H1 (cell line): ENCODE measurements around the gene GLIS2. TPM values are rescaled to one million over a fixed set of nuclear protein-coding genes. Genes with fewer than 3 reads are reported as not detected.

Experiments used
- BCL11A ChIP-seq, 2 experiments: IDR thresholded peaks; one replicate each; pipeline ENCODE4 v1.6.1; 2011; ENCODE audit warnings: low read depth in 2 of 2, low read length in 2 of 2, mild to moderate bottlenecking in 2 of 2
- BRCA1 ChIP-seq: IDR thresholded peaks from 2 replicates; pipeline ENCODE4 v1.6.1; 2012; ENCODE audit warnings: low read depth, low read length, improper control_type of control experiment
- CHD2 ChIP-seq: IDR thresholded peaks from 2 replicates; pipeline ENCODE4 v1.6.1; 2012; ENCODE audit warnings: low read length, improper control_type of control experiment
- EGR1 ChIP-seq: IDR thresholded peaks from 2 replicates; pipeline ENCODE4 v1.6.1; 2011; ENCODE audit warnings: low read depth, low read length, borderline replicate concordance
- SIRT6 ChIP-seq: IDR thresholded peaks from one replicate; pipeline ENCODE4 v1.7.1; 2012; ENCODE audit warnings: low read length, inconsistent platforms
- SIX5 ChIP-seq: IDR thresholded peaks from 2 replicates; pipeline ENCODE4 v1.6.1; 2011; ENCODE audit warnings: mild to moderate bottlenecking, low read depth, low read length
- SP4 ChIP-seq: IDR thresholded peaks from 2 replicates; pipeline ENCODE4 v1.6.1; 2012; ENCODE audit warnings: low read length, inconsistent platforms
- ZNF274 ChIP-seq: IDR thresholded peaks from 2 replicates; pipeline ENCODE4 v1.7.0; 2012; ENCODE audit warnings: low read length, borderline replicate concordance; ENCODE audit errors: extremely low read depth
- polyA plus RNA-seq, 7 experiments: library from polyadenylated mRNA; depleted of rRNA in 3 of 7; stranded (reverse) in 5 of 7; unstranded in 2 of 7; fragments of >200 nt in 5 of 7; fragments of 200-250 nt in 2 of 7; gene quantifications; 1 replicate in 5 of 7; 2 replicates in 1 of 7; 4 replicates in 1 of 7; pipeline versions ENCODE4 v1.2.1 to v1.2.3, GENCODE V29; 2011 to 2013; ENCODE audit warnings: missing spikeins in 2 of 7, mixed read lengths in 2 of 7
- total RNA-seq: library from RNA; stranded (reverse); fragmentation: NEBNext Ultra II Directional; extraction: Animal tissue kit (Norgen Biotek cat#: 25700); gene quantifications from 2 replicates; pipeline ENCODE4 v1.2.1, GENCODE V29; 2021
- TF ChIP-seq, protein P1 (sequence below): fragments of 300-600 bp; sonication (generic); IDR thresholded peaks from 2 replicates; pipeline ENCODE4 v1.7.1; 2012; ENCODE audit warnings: low read length, moderate library complexity, mild to moderate bottlenecking, inconsistent platforms; ENCODE audit not compliant: insufficient replicate concordance
- TF ChIP-seq, protein P2 (sequence below): IDR thresholded peaks from 2 replicates; pipeline ENCODE4 v1.6.1; 2012; ENCODE audit warnings: inconsistent platforms

The GLIS2 gene
- total and polyA plus RNA-seq, 2 of the 8 experiments (the other 6 are each of a cell fraction or from before 2014, with no cell fraction given): 4.3 to 17.4 TPM

DNA sequence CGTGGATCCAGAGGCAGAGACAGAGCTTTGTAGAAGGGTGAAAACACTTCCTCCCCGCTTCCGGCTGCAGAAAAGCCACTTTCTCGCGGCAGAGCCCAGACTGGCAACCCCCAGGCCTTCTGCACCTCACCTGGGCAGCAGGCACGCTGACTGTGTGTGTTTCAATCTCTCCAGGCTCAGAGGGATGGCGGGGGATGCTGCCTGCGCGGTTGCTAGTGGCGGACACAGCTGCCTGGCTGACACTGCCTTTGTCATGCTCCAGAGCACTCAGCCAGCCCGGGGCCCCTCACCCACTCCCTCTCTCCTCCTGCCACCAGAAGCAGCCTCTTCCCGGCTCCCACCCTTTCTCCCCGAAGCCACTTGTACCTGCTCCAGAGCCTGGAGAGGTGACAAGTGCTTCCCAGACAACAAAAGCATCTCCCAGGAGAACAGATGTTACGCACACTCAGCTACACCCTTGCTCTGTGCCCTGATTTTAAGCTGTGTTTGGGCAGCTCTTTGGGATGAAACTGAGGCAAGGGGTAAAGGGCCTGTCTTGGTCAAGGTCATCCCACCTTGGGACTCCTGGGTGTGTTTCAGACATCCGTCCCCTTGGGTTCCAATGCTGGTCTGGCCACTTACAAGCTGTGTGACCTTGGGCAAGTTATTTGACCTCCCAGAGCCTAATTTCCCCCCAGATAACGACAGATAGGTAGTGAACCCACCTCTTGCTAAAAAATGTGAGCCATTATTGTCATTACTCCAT lies 9.2 kb upstream of the GLIS2 start (continued):
- TF ChIP-seq, protein P1, sequence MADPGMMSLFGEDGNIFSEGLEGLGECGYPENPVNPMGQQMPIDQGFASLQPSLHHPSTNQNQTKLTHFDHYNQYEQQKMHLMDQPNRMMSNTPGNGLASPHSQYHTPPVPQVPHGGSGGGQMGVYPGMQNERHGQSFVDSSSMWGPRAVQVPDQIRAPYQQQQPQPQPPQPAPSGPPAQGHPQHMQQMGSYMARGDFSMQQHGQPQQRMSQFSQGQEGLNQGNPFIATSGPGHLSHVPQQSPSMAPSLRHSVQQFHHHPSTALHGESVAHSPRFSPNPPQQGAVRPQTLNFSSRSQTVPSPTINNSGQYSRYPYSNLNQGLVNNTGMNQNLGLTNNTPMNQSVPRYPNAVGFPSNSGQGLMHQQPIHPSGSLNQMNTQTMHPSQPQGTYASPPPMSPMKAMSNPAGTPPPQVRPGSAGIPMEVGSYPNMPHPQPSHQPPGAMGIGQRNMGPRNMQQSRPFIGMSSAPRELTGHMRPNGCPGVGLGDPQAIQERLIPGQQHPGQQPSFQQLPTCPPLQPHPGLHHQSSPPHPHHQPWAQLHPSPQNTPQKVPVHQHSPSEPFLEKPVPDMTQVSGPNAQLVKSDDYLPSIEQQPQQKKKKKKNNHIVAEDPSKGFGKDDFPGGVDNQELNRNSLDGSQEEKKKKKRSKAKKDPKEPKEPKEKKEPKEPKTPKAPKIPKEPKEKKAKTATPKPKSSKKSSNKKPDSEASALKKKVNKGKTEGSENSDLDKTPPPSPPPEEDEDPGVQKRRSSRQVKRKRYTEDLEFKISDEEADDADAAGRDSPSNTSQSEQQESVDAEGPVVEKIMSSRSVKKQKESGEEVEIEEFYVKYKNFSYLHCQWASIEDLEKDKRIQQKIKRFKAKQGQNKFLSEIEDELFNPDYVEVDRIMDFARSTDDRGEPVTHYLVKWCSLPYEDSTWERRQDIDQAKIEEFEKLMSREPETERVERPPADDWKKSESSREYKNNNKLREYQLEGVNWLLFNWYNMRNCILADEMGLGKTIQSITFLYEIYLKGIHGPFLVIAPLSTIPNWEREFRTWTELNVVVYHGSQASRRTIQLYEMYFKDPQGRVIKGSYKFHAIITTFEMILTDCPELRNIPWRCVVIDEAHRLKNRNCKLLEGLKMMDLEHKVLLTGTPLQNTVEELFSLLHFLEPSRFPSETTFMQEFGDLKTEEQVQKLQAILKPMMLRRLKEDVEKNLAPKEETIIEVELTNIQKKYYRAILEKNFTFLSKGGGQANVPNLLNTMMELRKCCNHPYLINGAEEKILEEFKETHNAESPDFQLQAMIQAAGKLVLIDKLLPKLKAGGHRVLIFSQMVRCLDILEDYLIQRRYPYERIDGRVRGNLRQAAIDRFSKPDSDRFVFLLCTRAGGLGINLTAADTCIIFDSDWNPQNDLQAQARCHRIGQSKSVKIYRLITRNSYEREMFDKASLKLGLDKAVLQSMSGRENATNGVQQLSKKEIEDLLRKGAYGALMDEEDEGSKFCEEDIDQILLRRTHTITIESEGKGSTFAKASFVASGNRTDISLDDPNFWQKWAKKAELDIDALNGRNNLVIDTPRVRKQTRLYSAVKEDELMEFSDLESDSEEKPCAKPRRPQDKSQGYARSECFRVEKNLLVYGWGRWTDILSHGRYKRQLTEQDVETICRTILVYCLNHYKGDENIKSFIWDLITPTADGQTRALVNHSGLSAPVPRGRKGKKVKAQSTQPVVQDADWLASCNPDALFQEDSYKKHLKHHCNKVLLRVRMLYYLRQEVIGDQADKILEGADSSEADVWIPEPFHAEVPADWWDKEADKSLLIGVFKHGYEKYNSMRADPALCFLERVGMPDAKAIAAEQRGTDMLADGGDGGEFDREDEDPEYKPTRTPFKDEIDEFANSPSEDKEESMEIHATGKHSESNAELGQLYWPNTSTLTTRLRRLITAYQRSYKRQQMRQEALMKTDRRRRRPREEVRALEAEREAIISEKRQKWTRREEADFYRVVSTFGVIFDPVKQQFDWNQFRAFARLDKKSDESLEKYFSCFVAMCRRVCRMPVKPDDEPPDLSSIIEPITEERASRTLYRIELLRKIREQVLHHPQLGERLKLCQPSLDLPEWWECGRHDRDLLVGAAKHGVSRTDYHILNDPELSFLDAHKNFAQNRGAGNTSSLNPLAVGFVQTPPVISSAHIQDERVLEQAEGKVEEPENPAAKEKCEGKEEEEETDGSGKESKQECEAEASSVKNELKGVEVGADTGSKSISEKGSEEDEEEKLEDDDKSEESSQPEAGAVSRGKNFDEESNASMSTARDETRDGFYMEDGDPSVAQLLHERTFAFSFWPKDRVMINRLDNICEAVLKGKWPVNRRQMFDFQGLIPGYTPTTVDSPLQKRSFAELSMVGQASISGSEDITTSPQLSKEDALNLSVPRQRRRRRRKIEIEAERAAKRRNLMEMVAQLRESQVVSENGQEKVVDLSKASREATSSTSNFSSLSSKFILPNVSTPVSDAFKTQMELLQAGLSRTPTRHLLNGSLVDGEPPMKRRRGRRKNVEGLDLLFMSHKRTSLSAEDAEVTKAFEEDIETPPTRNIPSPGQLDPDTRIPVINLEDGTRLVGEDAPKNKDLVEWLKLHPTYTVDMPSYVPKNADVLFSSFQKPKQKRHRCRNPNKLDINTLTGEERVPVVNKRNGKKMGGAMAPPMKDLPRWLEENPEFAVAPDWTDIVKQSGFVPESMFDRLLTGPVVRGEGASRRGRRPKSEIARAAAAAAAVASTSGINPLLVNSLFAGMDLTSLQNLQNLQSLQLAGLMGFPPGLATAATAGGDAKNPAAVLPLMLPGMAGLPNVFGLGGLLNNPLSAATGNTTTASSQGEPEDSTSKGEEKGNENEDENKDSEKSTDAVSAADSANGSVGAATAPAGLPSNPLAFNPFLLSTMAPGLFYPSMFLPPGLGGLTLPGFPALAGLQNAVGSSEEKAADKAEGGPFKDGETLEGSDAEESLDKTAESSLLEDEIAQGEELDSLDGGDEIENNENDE: no peak
- TF ChIP-seq SIRT6 (no peak), BCL11A (IDR thresholded peaks at IDR 0.05; ENCODE audit: low read depth in 2 of 2, low read length in 2 of 2) (no peak), CHD2 (no peak), BRCA1 (no peak), EGR1 (no peak), SIX5 (no peak), SP4 (no peak), ZNF274 (no peak)
- TF ChIP-seq, protein P2, sequence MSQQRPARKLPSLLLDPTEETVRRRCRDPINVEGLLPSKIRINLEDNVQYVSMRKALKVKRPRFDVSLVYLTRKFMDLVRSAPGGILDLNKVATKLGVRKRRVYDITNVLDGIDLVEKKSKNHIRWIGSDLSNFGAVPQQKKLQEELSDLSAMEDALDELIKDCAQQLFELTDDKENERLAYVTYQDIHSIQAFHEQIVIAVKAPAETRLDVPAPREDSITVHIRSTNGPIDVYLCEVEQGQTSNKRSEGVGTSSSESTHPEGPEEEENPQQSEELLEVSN: no peak
